Sciatic nerve (tissue), 2 donors: ENCODE data around the gene PCNX2. TPM values are rescaled to one million over a fixed set of nuclear protein-coding genes. Genes with fewer than 3 reads are reported as not detected.

Experiments
- ATAC-seq: fragments of 200-7000 bp; cut with Tn5 transposase; one replicate; pipeline ENCODE4 v1.9.1; 2020; ENCODE audit warnings: mild to moderate bottlenecking, moderate library complexity
- DNase-seq: peaks from one replicate; pipeline ENCODE4 v3.0.0-alpha.2; 2020; ENCODE audit warnings: low spot score
- intact Hi-C: fragments of 100-400 bp; cut with DNase I; formaldehyde crosslinking; loops from one replicate; pipeline ENCODE4 v1.14.2; 2022
- total RNA-seq: library from RNA; stranded (reverse); fragmentation: NEBNext Ultra II Directional; extraction: Animal tissue kit (Norgen Biotek cat#: 25700); gene quantifications from one replicate; pipeline ENCODE4 v1.2.1, GENCODE V29; 2021
- donor health status: DM: no; HTN: no; CAD: no.
- donor health status: DM: no; HTN: no; CAD: no.

The PCNX2 gene
- total RNA-seq, 1 donor from 2014 or later, result 16.2 TPM

DNA sequence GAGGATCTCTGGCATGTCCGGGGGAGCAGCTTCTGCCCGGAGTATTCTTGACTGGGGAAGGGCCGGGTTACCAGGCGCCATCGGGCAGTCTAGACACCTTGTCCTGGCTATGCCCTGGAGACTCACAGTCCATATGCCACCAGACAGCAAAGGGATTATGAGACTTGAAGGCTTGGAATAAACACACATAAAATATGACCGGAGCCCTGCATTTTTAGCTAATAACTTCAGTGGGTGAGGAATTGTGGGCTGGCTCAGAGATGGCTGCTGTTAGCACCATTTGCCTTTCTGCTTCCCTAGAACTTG is 329.7 kb downstream of the PCNX2 start:
- DNase-seq (no peak), ATAC-seq (no peak)
- intact Hi-C loops, result no loop called here

GRCh38 chr1:232965124-232965911 is 330.2 kb downstream of the PCNX2 start:
- intact Hi-C loops, result no loop called here
- DNase-seq (no peak), ATAC-seq (no peak)

- intact Hi-C loops, result no loop called here
- no peak for ATAC-seq
Measured at GRCh38 chr1:232964601-232965000, 330.9 kb downstream of the PCNX2 start.

GRCh38 chr1:232962761-232963745 is 332.5 kb downstream of the PCNX2 start:
- peak; percentile 85 for ATAC-seq

More at GRCh38 chr1:232964601-232965000, 330.9 kb downstream of the PCNX2 start:
- no peak for DNase-seq

DNA sequence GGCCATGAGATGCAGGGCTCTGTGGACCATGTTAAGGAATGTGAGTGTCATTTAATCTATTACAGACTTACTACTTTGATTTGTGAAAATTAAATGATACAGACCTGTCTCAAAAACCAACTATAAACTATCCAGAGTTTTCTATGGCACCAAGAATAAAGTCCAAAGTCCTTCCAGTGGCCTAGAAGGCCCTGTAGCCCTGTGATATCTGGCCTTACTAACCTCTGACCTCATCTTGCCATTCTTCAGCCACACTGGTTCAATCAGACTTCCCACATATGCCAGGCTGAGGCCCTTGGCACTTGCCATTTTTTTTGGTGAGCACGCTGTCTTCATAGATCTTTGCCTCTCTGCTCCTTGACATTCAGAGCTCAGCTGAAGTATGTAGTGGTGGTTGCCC is 337.5 kb downstream of the PCNX2 start:
- DNase-seq, result no peak
- intact Hi-C loops, result no loop called here

More at GRCh38 chr1:232962761-232963745, 332.5 kb downstream of the PCNX2 start:
- intact Hi-C loops, result no loop called here
- no peak for DNase-seq

DNA sequence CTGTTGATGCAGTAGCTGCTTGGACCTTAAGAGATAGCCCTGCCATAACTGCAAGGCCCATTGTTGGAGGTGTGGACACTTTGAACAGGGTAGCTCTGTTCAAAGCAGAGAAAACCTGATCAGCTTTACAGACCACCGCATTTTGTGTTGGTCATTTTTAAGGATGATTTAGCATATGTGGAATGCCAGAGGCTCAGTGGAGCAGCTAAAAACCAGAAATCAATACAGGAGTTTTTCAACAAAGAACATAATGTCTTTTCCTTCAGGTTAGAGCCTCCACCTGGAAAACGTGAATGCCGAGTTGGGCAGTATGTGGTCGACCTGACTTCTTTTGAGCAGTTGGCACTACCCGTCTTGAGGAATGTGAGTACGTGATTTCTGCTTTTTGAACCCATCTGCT is 339.4 kb downstream of the PCNX2 start:
- DNase-seq (no peak), ATAC-seq (no peak)
- intact Hi-C loops, result no loop called here

More for the DNA sequence above, 337.5 kb downstream of the PCNX2 start:
- no peak for ATAC-seq

- intact Hi-C loops, result no loop called here
- ATAC-seq (no peak), DNase-seq (no peak)
Measured at GRCh38 chr1:232954594-232955365, 340.7 kb downstream of the PCNX2 start.

DNA sequence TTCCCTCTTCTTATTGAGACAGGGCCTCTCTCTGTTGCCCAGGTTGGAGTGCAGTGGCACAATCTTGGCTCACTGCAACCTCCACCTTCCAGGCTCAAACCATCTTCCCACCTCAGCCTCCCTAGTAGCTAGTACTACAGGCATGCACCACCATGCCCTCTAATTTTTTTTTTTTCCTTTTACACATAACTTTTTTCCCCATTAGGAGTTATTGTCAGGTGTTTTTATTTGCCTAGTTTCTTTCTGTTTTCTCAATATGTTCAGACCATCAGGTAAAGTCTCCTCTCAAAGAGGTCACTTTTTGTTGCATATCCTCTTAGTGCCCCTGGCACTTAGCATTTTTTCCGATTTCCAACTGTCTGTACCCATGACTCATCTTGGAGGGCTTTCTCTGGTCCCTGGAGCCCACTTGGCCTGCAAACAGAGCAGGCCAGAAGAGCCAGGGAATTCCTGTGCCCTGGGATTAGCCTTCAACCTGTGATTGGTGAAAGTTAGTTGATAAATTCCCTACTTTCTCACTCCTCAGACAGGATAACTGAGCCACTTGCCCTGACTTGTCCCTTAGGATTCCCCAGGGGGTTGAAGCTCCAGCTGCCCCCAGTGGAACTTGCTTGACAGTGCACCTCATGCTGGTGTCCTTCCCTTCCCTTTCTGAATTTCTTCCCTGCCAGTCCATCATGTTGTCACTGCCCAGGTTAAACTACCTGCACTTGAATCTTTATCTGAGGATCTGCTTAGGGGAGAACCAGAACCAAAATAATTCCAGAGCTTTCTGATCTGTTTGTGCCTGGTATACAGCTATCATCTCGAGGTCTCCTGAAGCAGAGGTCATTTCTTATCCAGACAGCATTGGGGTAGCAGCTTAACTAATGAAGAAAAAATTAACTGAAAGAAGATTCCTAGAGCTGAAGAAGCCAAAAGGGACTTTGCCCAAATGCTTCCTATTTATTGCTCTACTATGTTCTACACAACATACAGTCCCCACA is 342.7 kb downstream of the PCNX2 start:
- DNase-seq, result no peak
- intact Hi-C loops, result no loop called here
- no peak for ATAC-seq

DNA sequence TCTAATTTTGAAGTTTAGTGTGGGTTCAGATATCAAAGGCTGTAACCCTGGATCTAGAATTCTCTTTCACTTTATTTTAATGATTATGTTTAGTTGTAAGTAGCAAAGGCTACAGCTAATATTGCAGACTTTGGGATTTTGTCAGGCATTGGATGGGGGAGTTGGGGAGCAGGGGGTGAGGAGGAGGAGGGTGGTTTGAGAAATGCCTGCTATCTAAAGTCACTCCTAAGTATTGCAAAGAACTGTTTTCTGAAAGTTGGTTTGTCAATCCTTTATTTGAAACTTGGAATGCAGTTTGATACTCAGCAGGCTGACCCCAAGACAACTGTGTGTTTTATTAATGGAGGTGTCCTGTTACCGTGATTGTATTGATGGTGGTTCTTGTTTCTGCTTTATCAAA is 343.9 kb downstream of the PCNX2 start:
- intact Hi-C loops, result no loop called here
- no peak for ATAC-seq

GRCh38 chr1:232951180-232951579 is 344.3 kb downstream of the PCNX2 start:
- peak; percentile 28 for ATAC-seq
- intact Hi-C loops, result no loop called here
- DNase-seq, result no peak

More for the DNA sequence above, 343.9 kb downstream of the PCNX2 start:
- DNase-seq, result no peak

GRCh38 chr1:232950197-232951176 is 345.0 kb downstream of the PCNX2 start, which contains the start of gene NTPCR:
Gene NTPCR, plus strand, starts transcription at chr1:232950611. Its CDS starts 100 bp downstream, at chr1:232950711.
- ATAC-seq (peak; percentile 98), DNase-seq (peak; percentile 98)
- intact Hi-C loops, result no loop called here

DNA sequence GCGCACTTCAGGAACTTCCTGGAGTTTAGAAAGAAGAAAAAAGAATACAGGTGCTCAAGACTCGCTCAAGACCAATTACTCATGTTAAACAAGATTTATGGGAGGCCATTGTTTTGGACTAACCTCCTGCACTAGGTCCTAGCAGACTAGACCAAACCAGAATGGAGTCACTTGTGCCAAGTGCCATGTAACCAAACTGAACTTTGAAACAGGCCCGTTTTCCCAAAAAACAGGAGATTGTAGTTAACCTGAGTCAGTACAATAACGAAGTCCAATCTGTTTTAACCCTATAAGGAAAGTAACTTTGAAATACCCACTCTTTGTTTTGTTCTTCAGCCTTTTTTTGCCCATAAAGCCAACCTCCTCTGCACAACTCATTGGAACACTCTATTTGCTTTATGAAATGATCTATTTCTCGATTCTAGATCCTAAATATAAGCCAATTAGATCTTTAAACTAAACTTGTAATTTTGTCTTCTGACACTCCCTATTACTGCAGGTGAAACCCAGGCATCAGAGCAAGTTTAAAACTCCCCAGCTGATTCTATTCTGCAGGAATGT is 345.8 kb downstream of the PCNX2 start:
- intact Hi-C loops, result no loop called here
- no peak for ATAC-seq
- no peak for DNase-seq

DNA sequence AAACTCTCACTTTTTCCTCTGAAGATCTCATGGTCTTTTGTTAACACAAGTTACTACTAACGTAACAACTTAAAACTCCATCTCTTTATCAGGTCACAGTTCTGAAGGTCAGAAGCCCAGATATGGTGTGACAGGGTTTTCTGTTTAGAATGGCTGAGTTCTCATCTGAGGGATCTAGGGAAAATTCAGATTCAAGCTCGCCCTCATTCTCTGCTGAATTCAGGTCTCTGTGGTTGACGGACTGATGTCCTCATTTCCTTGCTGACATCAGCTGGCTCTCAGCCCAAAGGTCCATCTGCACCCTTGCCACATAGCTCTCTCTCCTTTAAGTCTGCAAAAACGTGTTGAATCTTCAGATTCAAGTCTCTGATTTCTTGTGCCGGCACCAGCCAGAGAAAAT is 351.2 kb downstream of the PCNX2 start:
- intact Hi-C loops, result no loop called here
- no peak for ATAC-seq

GRCh38 chr1:232943679-232944252 is 351.8 kb downstream of the PCNX2 start:
- DNase-seq, result no peak
- ATAC-seq, result no peak
- intact Hi-C loops, result no loop called here

More for the DNA sequence above, 351.2 kb downstream of the PCNX2 start:
- DNase-seq, result no peak

GRCh38 chr1:232942413-232943294 is 352.9 kb downstream of the PCNX2 start:
- intact Hi-C loops, result no loop called here
- no peak for DNase-seq
- ATAC-seq, result no peak
